GM23248 (cell line): Measurements from ENCODE around the gene ZBTB16. TPM values are rescaled to one million over a fixed set of nuclear protein-coding genes. Genes with fewer than 3 reads are reported as not detected.

Experiments
- DNase-seq: peaks from one replicate; pipeline ENCODE4 v3.0.0-alpha.2; 2015
- H2AFZ ChIP-seq: fragments of 200-600 bp; sonication (generic); 2 replicates; pipeline ENCODE4 v1.6.1; 2016; ENCODE audit warnings: antibody characterized with exemption
- H3F3A ChIP-seq: fragments of 200-600 bp; sonication (generic); 2 replicates; pipeline ENCODE4 v1.6.1; 2016; ENCODE audit warnings: mild to moderate bottlenecking, antibody characterized with exemption, mixed run types; ENCODE audit not compliant: insufficient read depth
- H3K27ac ChIP-seq: fragments of 200-600 bp; sonication (generic); 2 replicates; pipeline ENCODE4 v1.5.1; 2016; ENCODE audit warnings: mild to moderate bottlenecking
- H3K27me3 ChIP-seq: fragments of 200-600 bp; sonication (generic); replicated peaks from 2 replicates; pipeline ENCODE4 v1.6.1; 2016; ENCODE audit warnings: mild to moderate bottlenecking; ENCODE audit not compliant: insufficient read depth
- H3K36me3 ChIP-seq: fragments of 200-600 bp; sonication (generic); 2 replicates; pipeline ENCODE4 v1.6.1; 2016; ENCODE audit warnings: low read depth, mild to moderate bottlenecking
- H3K4me1 ChIP-seq: fragments of 200-600 bp; sonication (generic); 2 replicates; pipeline ENCODE4 v1.6.1; 2016; ENCODE audit warnings: mild to moderate bottlenecking; ENCODE audit not compliant: insufficient read depth
- H3K4me2 ChIP-seq: fragments of 200-600 bp; sonication (generic); one replicate; pipeline ENCODE4 v1.6.1; 2016; ENCODE audit warnings: mild to moderate bottlenecking; ENCODE audit not compliant: unreplicated experiment
- H3K4me3 ChIP-seq: fragments of 200-600 bp; sonication (generic); 2 replicates; pipeline ENCODE4 v1.5.1; 2016; ENCODE audit warnings: mild to moderate bottlenecking
- H3K79me2 ChIP-seq: fragments of 200-600 bp; sonication (generic); 2 replicates; pipeline ENCODE4 v1.6.1; 2016; ENCODE audit warnings: mild to moderate bottlenecking; ENCODE audit not compliant: insufficient read depth
- H3K9ac ChIP-seq: fragments of 200-600 bp; sonication (generic); 2 replicates; pipeline ENCODE4 v1.6.1; 2016; ENCODE audit warnings: mild to moderate bottlenecking
- H3K9me2 ChIP-seq: fragments of 200-600 bp; sonication (generic); 2 replicates; pipeline ENCODE4 v1.6.1; 2016; ENCODE audit warnings: mixed run types, mild to moderate bottlenecking, moderate library complexity; ENCODE audit not compliant: insufficient read depth
- H3K9me3 ChIP-seq: fragments of 200-600 bp; sonication (generic); one replicate; pipeline ENCODE4 v1.6.1; 2017; ENCODE audit warnings: low read depth
- H4K20me1 ChIP-seq: fragments of 200-600 bp; sonication (generic); 2 replicates; pipeline ENCODE4 v1.6.0; 2016; ENCODE audit not compliant: insufficient read depth
- EZH2 ChIP-seq: fragments of 200-600 bp; sonication (generic); IDR thresholded peaks from 2 replicates; pipeline ENCODE4 v1.6.1; 2018; ENCODE audit warnings: antibody characterized with exemption, mild to moderate bottlenecking; ENCODE audit not compliant: insufficient read depth, poor library complexity, severe bottlenecking
- EZH2phosphoT487 ChIP-seq: fragments of 200-600 bp; sonication (generic); IDR thresholded peaks from 2 replicates; pipeline ENCODE4 v1.6.1; 2018; ENCODE audit warnings: antibody characterized with exemption, moderate library complexity, mild to moderate bottlenecking, low read depth; ENCODE audit not compliant: insufficient read depth
- WGBS, 2 experiments: methylation state at CpG; one replicate each; pipeline ENCODE4 v1.1.6; 2015 to 2017; ENCODE audit warnings: low lambda C conversion rate in 2 of 2, low coverage in 1 of 2; ENCODE audit errors: missing lambda C conversion rate in 2 of 2; 5-methylcytosine and 5-hydroxymethylcytosine counted together
- in situ Hi-C: fragments of 300-500 bp; cut with MboI; formaldehyde crosslinking; loops from 2 replicates; pipeline ENCODE4 v1.15.0; 2020
- polyA plus RNA-seq: library from polyadenylated mRNA; unstranded; fragments of >200 nt; fragmentation: Nextera tagmentation; extraction: Ambion mirVana; gene quantifications from 2 replicates; pipeline ENCODE4 v1.2.1, GENCODE V29; 2016
- total RNA-seq: library from RNA; depleted of rRNA; stranded (reverse); fragments of >200 nt; shearing (Covaris generic); gene quantifications from 2 replicates; pipeline ENCODE4 v1.2.3, GENCODE V29; 2014

ZBTB16 gene
- total and polyA plus RNA-seq, 2 experiments from 2014 or later: not detected

GRCh38 chr11:114262681-114263512 is 203.4 kb downstream of the ZBTB16 start:
- no peaks in the 10 kb centered on the region for H3K9me3 ChIP-seq
- peak; percentile 80 for DNase-seq
- peaks cover 25% of the 10 kb centered on the region for H3K27me3 ChIP-seq
- in situ Hi-C loops: loop anchor here (5.0 to 10.0 kb wide), 2 partner anchors 268 to 361 kb away; partner anchors contain the start of gene HTR3B
- no peaks in the 10 kb centered on the region for H3F3A ChIP-seq
- no peak overlapping the region for H3K4me3 ChIP-seq
- H3K79me2 ChIP-seq: no peaks in the 10 kb centered on the region
- no peaks in the 10 kb centered on the region for H3K36me3 ChIP-seq
- H3K27ac ChIP-seq: no peak overlapping the region
- H3K4me1 ChIP-seq: no peaks in the 10 kb centered on the region
- no peak overlapping the region for H3K9ac ChIP-seq
- TF ChIP-seq EZH2phosphoT487: no peak
- no peak for TF ChIP-seq EZH2
- 24 to 26% methylated on average over 9 of the region's 9 CpGs for WGBS, 2 experiments
- no peaks in the 10 kb centered on the region for H4K20me1 ChIP-seq
- no peaks in the 10 kb centered on the region for H3K9me2 ChIP-seq
- H2AFZ ChIP-seq: no peak overlapping the region
- no peak overlapping the region for H3K4me2 ChIP-seq

- Histone ChIP-seq H3K9me3 (no peaks in the 10 kb centered on the region), H3K36me3 (no peaks in the 10 kb centered on the region), H3K9me2 (no peaks in the 10 kb centered on the region), H3K4me3 (no peak overlapping the region), H2AFZ (no peak overlapping the region), H3K27me3 (peaks cover 25% of the 10 kb centered on the region), H3K27ac (no peak overlapping the region), H3F3A (no peaks in the 10 kb centered on the region), H3K4me1 (no peaks in the 10 kb centered on the region), H3K9ac (no peak overlapping the region), H3K79me2 (no peaks in the 10 kb centered on the region), H3K4me2 (no peak overlapping the region), H4K20me1 (no peaks in the 10 kb centered on the region)
- whole genome bisulfite sequencing, 2 experiments: 59 to 62% methylated on average over 7 of the region's 7 CpGs
- in situ Hi-C loops: loop anchor here (5.0 to 10.0 kb wide), 2 partner anchors 269 to 361 kb away; partner anchors contain the start of gene HTR3B
- TF ChIP-seq EZH2phosphoT487 (no peak), EZH2 (no peak)
- no peak for DNase-seq
Measured at GRCh38 chr11:114263513-114264170, 204.1 kb downstream of the ZBTB16 start.

- DNase-seq: no peak
- Histone ChIP-seq H3F3A (no peaks in the 10 kb centered on the region), H3K9me2 (no peaks in the 10 kb centered on the region), H3K4me3 (no peak overlapping the region), H3K4me1 (no peaks in the 10 kb centered on the region), H4K20me1 (no peaks in the 10 kb centered on the region), H3K27ac (no peak overlapping the region), H3K36me3 (no peaks in the 10 kb centered on the region), H3K79me2 (no peaks in the 10 kb centered on the region), H3K9ac (no peak overlapping the region), H3K27me3 (peaks cover 25% of the 10 kb centered on the region), H3K4me2 (no peak overlapping the region), H3K9me3 (no peaks in the 10 kb centered on the region), H2AFZ (no peak overlapping the region)
- TF ChIP-seq EZH2phosphoT487 (no peak), EZH2 (no peak)
- in situ Hi-C loops: loop anchor here (5.0 to 10.0 kb wide), 2 partner anchors 270 to 362 kb away; partner anchors contain the start of gene HTR3B
- WGBS, 2 experiments: 46 to 57% methylated on average over 2 of the region's 2 CpGs
Measured at GRCh38 chr11:114264381-114264780, 204.9 kb downstream of the ZBTB16 start.

GRCh38 chr11:114265122-114265878 is 205.8 kb downstream of the ZBTB16 start:
- H4K20me1 ChIP-seq: no peaks in the 10 kb centered on the region
- in situ Hi-C loops: loop anchor here (10.0 kb wide), 1 partner anchor 270 kb away; no protein-coding TSS in a partner anchor
- H3K4me2 ChIP-seq: no peak overlapping the region
- H3K4me1 ChIP-seq: no peaks in the 10 kb centered on the region
- peaks cover 31% of the 10 kb centered on the region for H3K27me3 ChIP-seq
- WGBS, 2 experiments: 63 to 67% methylated on average over 8 of the region's 8 CpGs
- H3K79me2 ChIP-seq: no peaks in the 10 kb centered on the region
- H3K36me3 ChIP-seq: no peaks in the 10 kb centered on the region
- H3K9me3 ChIP-seq: no peaks in the 10 kb centered on the region
- DNase-seq: no peak
- H3K9me2 ChIP-seq: no peaks in the 10 kb centered on the region
- no peak overlapping the region for H3K9ac ChIP-seq
- H3F3A ChIP-seq: no peaks in the 10 kb centered on the region
- no peak overlapping the region for H3K27ac ChIP-seq
- no peak for TF ChIP-seq EZH2
- no peak for TF ChIP-seq EZH2phosphoT487
- H3K4me3 ChIP-seq: no peak overlapping the region
- no peak overlapping the region for H2AFZ ChIP-seq
